ENCODE results near the gene GLRX5.
A peak's percentile ranks its signal among the peaks of the same experiment; 100 is the strongest.

GLRX5 gene

GRCh38 chr14:95527387-95528002, 7.4 kb upstream of the GLRX5 start:
- H3K36me3 ChIP-seq (replicated peaks; ENCODE audit: low read depth, low read length): peaks cover 23% of the 10 kb centered on the region
- no peak for TF ChIP-seq EZH2phosphoT487 (IDR thresholded peaks at IDR 0.05; ENCODE audit: low read depth)
- TF ChIP-seq CTCF (IDR thresholded peaks at IDR 0.05; ENCODE audit: low read depth, low read length): peak; percentile 88
- no peaks in the 10 kb centered on the region for H3K27me3 ChIP-seq (ENCODE audit: low read depth, low read length)
- H3K9me3 ChIP-seq (ENCODE audit: insufficient read depth, low read length): no peaks in the 10 kb centered on the region
- H3K79me2 ChIP-seq (ENCODE audit: low read length): peaks cover 35% of the 10 kb centered on the region
- H3K9ac ChIP-seq (ENCODE audit: low read length): no peak overlapping the region
- peaks cover 48% of the 10 kb centered on the region for H3K4me1 ChIP-seq (ENCODE audit: low read length)
- H3K4me2 ChIP-seq (ENCODE audit: low read length): peak overlapping the region; percentile 35; the same call in 1 of the 2 replicates
- H4K20me1 ChIP-seq (ENCODE audit: insufficient read depth, low read length): peaks cover 15% of the 10 kb centered on the region
- no peak overlapping the region for H3K27ac ChIP-seq (ENCODE audit: low read length)
- no peak overlapping the region for H3K4me3 ChIP-seq (ENCODE audit: low read length)
- H2AFZ ChIP-seq (ENCODE audit: low read depth, low read length): no peak overlapping the region

GRCh38 chr14:95529216-95529615, 5.6 kb upstream of the GLRX5 start:
- TF ChIP-seq EZH2phosphoT487 (IDR thresholded peaks at IDR 0.05; ENCODE audit: low read depth): no peak
- no peak for TF ChIP-seq CTCF (IDR thresholded peaks at IDR 0.05; ENCODE audit: low read depth, low read length)
- H3K9me3 ChIP-seq (ENCODE audit: insufficient read depth, low read length): no peaks in the 10 kb centered on the region
- no peak overlapping the region for H3K9ac ChIP-seq (ENCODE audit: low read length)
- H3K27ac ChIP-seq (ENCODE audit: low read length): no peak overlapping the region
- peaks cover 35% of the 10 kb centered on the region for H3K4me1 ChIP-seq (ENCODE audit: low read length)
- H3K79me2 ChIP-seq (ENCODE audit: low read length): peaks cover 52% of the 10 kb centered on the region
- no peaks in the 10 kb centered on the region for H3K27me3 ChIP-seq (ENCODE audit: low read depth, low read length)
- H3K36me3 ChIP-seq (replicated peaks; ENCODE audit: low read depth, low read length): peaks cover 25% of the 10 kb centered on the region
- H2AFZ ChIP-seq (ENCODE audit: low read depth, low read length): no peak overlapping the region
- peaks cover 19% of the 10 kb centered on the region for H4K20me1 ChIP-seq (ENCODE audit: insufficient read depth, low read length)
- no peak overlapping the region for H3K4me3 ChIP-seq (ENCODE audit: low read length)
- H3K4me2 ChIP-seq (ENCODE audit: low read length): no peak overlapping the region

GRCh38 chr14:95530473-95531276, 4.2 kb upstream of the GLRX5 start:
- peaks cover 26% of the 10 kb centered on the region for H3K4me1 ChIP-seq (ENCODE audit: low read length)
- no peak overlapping the region for H2AFZ ChIP-seq (ENCODE audit: low read depth, low read length)
- no peak for TF ChIP-seq EZH2phosphoT487 (IDR thresholded peaks at IDR 0.05; ENCODE audit: low read depth)
- TF ChIP-seq CTCF (IDR thresholded peaks at IDR 0.05; ENCODE audit: low read depth, low read length): no peak
- H3K9me3 ChIP-seq (ENCODE audit: insufficient read depth, low read length): no peaks in the 10 kb centered on the region
- peaks cover 25% of the 10 kb centered on the region for H3K36me3 ChIP-seq (replicated peaks; ENCODE audit: low read depth, low read length)
- H3K4me3 ChIP-seq (ENCODE audit: low read length): no peak overlapping the region
- peaks cover 63% of the 10 kb centered on the region for H3K79me2 ChIP-seq (ENCODE audit: low read length)
- H3K27ac ChIP-seq (ENCODE audit: low read length): no peak overlapping the region
- H4K20me1 ChIP-seq (ENCODE audit: insufficient read depth, low read length): peaks cover 19% of the 10 kb centered on the region
- no peak overlapping the region for H3K4me2 ChIP-seq (ENCODE audit: low read length)
- H3K9ac ChIP-seq (ENCODE audit: low read length): no peak overlapping the region
- H3K27me3 ChIP-seq (ENCODE audit: low read depth, low read length): no peaks in the 10 kb centered on the region

GRCh38 chr14:95531473-95531872, 3.4 kb upstream of the GLRX5 start:
- peaks cover 33% of the 10 kb centered on the region for H3K4me1 ChIP-seq (ENCODE audit: low read length)
- peaks cover 71% of the 10 kb centered on the region for H3K79me2 ChIP-seq (ENCODE audit: low read length)
- H3K4me2 ChIP-seq (ENCODE audit: low read length): peak overlapping the region; percentile 82; the same call in 1 of the 2 replicates
- peaks cover 26% of the 10 kb centered on the region for H4K20me1 ChIP-seq (ENCODE audit: insufficient read depth, low read length)
- TF ChIP-seq CTCF (IDR thresholded peaks at IDR 0.05; ENCODE audit: low read depth, low read length): no peak
- TF ChIP-seq EZH2phosphoT487 (IDR thresholded peaks at IDR 0.05; ENCODE audit: low read depth): no peak
- no peaks in the 10 kb centered on the region for H3K27me3 ChIP-seq (ENCODE audit: low read depth, low read length)
- no peaks in the 10 kb centered on the region for H3K9me3 ChIP-seq (ENCODE audit: insufficient read depth, low read length)
- H3K27ac ChIP-seq (ENCODE audit: low read length): no peak overlapping the region
- H3K9ac ChIP-seq (ENCODE audit: low read length): no peak overlapping the region
- no peak overlapping the region for H2AFZ ChIP-seq (ENCODE audit: low read depth, low read length)
- H3K4me3 ChIP-seq (ENCODE audit: low read length): no peak overlapping the region
- peaks cover 25% of the 10 kb centered on the region for H3K36me3 ChIP-seq (replicated peaks; ENCODE audit: low read depth, low read length)
